Measurements from ENCODE around the gene TMEM123.

- no peak for TF ChIP-seq EZH2 (IDR thresholded peaks at IDR 0.05; ENCODE audit: borderline replicate concordance, low read depth, low read length, severe bottlenecking)
- TF ChIP-seq CTCF (IDR thresholded peaks at IDR 0.05; ENCODE audit: extremely low read depth in 1 of 2, insufficient read depth in 1 of 2, low read depth in 1 of 2, low read length in 2 of 2), result no peak
- TF ChIP-seq JUN (IDR thresholded peaks at IDR 0.05; ENCODE audit: borderline replicate concordance, insufficient read depth, insufficient read length, low read depth), result no peak
- no peak for TF ChIP-seq MAX (IDR thresholded peaks at IDR 0.05; ENCODE audit: insufficient read depth, insufficient read length)
- TF ChIP-seq POLR2AphosphoS5 (IDR thresholded peaks at IDR 0.05; ENCODE audit: insufficient read depth, low read depth, low read length), result no peak
These were observed 38.0 kb downstream of the TMEM123 start for GRCh38 chr11:102414559-102414958.
